ENCODE data around the gene MYH11.

The MYH11 gene

GRCh38 chr16:15856901-15857698 lies at the start of gene MYH11:
TSS of gene MYH11 (minus strand) at chr16:15857028. CDS start at chr16:15838252, 18,776 bp downstream.
- DNase-seq: no peak

- no peak for DNase-seq
These were observed 49.6 kb upstream of the MYH11 start for GRCh38 chr16:15906439-15906838.

GRCh38 chr16:15903960-15904359 lies 47.1 kb upstream of the MYH11 start:
- no peak for DNase-seq

- DNase-seq: no peak
These were observed 44.2 kb upstream of the MYH11 start for GRCh38 chr16:15900901-15901500.

- DNase-seq: no peak
These were observed 43.5 kb upstream of the MYH11 start for GRCh38 chr16:15900357-15900756.

- peak; percentile 18 for DNase-seq
These were observed 42.8 kb upstream of the MYH11 start for GRCh38 chr16:15899538-15900100.

GRCh38 chr16:15898654-15899053 lies 41.8 kb upstream of the MYH11 start:
- DNase-seq: no peak

- DNase-seq: no peak
These were observed 41.0 kb upstream of the MYH11 start for GRCh38 chr16:15897834-15898254.

- no peak for DNase-seq
These were observed 40.4 kb upstream of the MYH11 start for GRCh38 chr16:15897121-15897780.

- no peak for DNase-seq
These were observed 37.9 kb upstream of the MYH11 start for GRCh38 chr16:15894571-15895374.

GRCh38 chr16:15891508-15891907 lies 34.7 kb upstream of the MYH11 start:
- no peak for DNase-seq

GRCh38 chr16:15888072-15888976 lies 31.5 kb upstream of the MYH11 start, which contains the start of gene CEP20:
TSS of gene CEP20 (minus strand) at chr16:15888603. CDS start at chr16:15888585, 18 bp downstream.
- peak; percentile 99 for DNase-seq

GRCh38 chr16:15887283-15887682 lies 30.5 kb upstream of the MYH11 start:
- DNase-seq: no peak

GRCh38 chr16:15886078-15886477 lies 29.2 kb upstream of the MYH11 start:
- DNase-seq: no peak

- DNase-seq: no peak
These were observed 28.8 kb upstream of the MYH11 start for GRCh38 chr16:15885560-15886001.

- DNase-seq: no peak
These were observed 25.7 kb upstream of the MYH11 start for GRCh38 chr16:15882563-15882962.

GRCh38 chr16:15881794-15882379 lies 25.1 kb upstream of the MYH11 start:
- no peak for DNase-seq

- no peak for DNase-seq
These were observed 23.8 kb upstream of the MYH11 start for GRCh38 chr16:15880434-15881308.

GRCh38 chr16:15879255-15879811 lies 22.5 kb upstream of the MYH11 start:
- DNase-seq: no peak

- no peak for DNase-seq
These were observed 19.7 kb upstream of the MYH11 start for GRCh38 chr16:15876503-15876902.
